ENCODE data around the gene PLG.
"Not testable (repeated sequence)": the region's sequence is repeated elsewhere in the genome, so short reads cannot be mapped to it uniquely, and the experiment has no call there.

PLG gene

DNA sequence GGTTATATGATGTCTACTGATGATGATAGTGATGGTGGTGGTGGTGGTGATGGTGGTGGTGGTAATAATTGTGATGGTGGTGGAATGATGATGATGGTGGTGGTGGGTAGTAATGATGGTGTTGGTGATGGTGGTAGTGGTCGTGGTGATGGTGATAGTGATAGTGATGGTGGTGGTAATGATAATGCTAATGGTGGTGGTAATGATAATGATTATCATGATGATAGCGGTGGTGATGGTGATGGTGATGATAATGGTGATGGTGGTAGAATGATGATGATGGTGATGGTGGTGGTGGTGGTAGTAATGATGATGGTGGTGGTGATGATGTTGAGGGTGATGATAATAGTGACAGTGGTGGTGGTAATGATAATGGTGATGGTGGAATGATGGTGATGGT, 33.5 kb upstream of the PLG start:
- H3K4me3 ChIP-seq (ENCODE audit: control insufficient read depth, low read depth, low read length), result no peak overlapping the region
- TF ChIP-seq, protein P1, sequence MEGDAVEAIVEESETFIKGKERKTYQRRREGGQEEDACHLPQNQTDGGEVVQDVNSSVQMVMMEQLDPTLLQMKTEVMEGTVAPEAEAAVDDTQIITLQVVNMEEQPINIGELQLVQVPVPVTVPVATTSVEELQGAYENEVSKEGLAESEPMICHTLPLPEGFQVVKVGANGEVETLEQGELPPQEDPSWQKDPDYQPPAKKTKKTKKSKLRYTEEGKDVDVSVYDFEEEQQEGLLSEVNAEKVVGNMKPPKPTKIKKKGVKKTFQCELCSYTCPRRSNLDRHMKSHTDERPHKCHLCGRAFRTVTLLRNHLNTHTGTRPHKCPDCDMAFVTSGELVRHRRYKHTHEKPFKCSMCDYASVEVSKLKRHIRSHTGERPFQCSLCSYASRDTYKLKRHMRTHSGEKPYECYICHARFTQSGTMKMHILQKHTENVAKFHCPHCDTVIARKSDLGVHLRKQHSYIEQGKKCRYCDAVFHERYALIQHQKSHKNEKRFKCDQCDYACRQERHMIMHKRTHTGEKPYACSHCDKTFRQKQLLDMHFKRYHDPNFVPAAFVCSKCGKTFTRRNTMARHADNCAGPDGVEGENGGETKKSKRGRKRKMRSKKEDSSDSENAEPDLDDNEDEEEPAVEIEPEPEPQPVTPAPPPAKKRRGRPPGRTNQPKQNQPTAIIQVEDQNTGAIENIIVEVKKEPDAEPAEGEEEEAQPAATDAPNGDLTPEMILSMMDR (conservative IDR thresholded peaks at IDR 0.05; ENCODE audit: control insufficient read depth, insufficient read depth, low read depth, low read length), result no peak
- no peak for DNase-seq (ENCODE audit: low read depth)

DNA sequence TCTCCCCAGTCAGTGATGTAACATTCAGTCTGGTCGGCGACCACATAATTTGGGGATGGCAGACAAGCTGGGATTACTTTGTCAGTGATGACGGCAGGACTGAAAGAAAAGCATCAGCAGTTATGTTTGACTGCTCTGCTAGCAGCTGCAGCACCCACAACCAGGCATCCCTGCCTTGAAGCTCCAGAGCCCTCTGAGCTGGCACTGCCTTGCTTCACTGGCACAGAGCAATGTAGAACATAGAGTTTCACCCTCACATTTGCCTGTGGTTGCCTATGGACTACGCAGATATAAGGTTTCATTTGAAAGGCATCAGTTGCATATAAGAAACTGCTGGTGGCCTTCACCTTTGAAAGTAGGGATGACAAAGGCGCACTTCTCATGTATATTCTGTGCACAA, 25.6 kb upstream of the PLG start:
- not testable (repeated sequence) for DNase-seq (ENCODE audit: low read depth); H3K4me3 ChIP-seq (ENCODE audit: control insufficient read depth, low read depth, low read length)

DNA sequence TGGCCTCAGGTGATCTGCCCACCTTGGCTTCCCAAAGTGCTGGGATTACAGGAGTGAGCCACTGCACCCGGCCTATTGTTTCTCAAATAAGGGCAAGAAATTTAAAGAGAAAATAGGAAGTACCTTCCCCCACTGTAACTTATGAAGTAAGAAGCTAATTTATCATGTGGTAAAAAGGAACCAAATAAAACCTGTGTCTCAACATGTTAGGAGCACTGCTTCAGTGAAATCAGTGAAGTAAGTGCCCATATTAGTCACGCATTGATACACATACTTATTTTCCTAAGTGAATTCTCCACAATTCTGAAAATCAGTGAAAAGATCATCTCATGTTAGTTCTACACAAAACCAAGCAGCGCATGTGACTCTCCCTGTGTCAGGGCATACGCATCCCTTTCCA, 23.8 kb upstream of the PLG start:
- TF ChIP-seq, protein P1 (conservative IDR thresholded peaks at IDR 0.05; ENCODE audit: control insufficient read depth, insufficient read depth, low read depth, low read length), result no peak
- no peak overlapping the region for H3K4me3 ChIP-seq (ENCODE audit: control insufficient read depth, low read depth, low read length)
- no peak for DNase-seq (ENCODE audit: low read depth)

DNA sequence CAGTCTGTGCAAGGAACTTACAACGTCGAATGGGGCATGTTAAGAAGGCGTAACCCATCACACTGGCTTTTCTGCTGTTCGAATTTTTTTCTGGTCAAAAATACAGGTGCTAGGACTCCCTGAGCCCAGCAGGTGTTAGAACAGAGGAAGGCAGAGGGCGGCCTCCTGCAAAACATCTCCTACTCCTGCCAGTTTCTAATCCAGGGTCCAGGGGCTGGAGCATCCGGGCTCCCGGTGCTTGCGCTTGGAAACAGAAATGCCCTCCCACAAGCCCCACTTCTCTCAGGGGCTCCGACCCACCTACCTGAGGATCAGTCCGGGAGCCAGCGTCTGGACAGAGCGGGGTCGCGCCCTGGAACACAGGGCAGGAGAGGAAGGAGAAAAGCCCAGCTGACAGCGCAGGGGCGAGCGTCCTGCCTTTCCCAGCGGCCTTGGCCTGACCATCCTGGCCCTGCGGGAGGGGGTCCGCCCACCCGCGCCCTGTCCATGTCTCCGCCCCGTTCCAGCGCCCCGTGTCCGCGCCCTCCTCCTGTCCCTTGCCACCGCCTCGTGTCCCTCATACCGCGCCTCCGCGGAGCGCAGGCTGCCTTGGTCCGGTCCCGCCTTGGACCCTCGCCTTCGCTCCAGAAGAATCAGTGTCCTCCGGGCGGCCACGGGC, 23.2 kb upstream of the PLG start:
- DNase-seq (ENCODE audit: low read depth), result no peak
- TF ChIP-seq, protein P1 (conservative IDR thresholded peaks at IDR 0.05; ENCODE audit: control insufficient read depth, insufficient read depth, low read depth, low read length), result no peak
- H3K4me3 ChIP-seq (ENCODE audit: control insufficient read depth, low read depth, low read length), result no peak overlapping the region

DNA sequence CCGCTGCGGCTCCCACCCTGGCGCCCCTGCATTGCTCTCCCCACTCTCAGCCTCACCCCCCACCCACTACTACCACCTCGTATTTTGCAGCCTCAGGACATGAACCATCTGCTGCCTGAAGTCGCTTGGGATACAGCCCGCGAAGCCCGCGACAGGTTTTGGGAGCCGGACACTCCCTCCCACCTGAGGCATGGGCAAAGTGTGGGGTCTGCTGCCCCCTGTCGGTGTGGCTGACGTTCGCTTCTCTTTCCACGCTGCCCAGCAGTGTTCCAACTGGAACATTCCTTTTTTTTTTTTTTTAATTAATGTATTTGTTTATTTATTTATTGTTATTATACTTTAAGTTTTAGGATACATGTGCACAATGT, 22.7 kb upstream of the PLG start:
- TF ChIP-seq, protein P1 (conservative IDR thresholded peaks at IDR 0.05; ENCODE audit: control insufficient read depth, insufficient read depth, low read depth, low read length), result no peak
- DNase-seq (ENCODE audit: low read depth), result no peak
- no peak overlapping the region for H3K4me3 ChIP-seq (ENCODE audit: control insufficient read depth, low read depth, low read length)

DNA sequence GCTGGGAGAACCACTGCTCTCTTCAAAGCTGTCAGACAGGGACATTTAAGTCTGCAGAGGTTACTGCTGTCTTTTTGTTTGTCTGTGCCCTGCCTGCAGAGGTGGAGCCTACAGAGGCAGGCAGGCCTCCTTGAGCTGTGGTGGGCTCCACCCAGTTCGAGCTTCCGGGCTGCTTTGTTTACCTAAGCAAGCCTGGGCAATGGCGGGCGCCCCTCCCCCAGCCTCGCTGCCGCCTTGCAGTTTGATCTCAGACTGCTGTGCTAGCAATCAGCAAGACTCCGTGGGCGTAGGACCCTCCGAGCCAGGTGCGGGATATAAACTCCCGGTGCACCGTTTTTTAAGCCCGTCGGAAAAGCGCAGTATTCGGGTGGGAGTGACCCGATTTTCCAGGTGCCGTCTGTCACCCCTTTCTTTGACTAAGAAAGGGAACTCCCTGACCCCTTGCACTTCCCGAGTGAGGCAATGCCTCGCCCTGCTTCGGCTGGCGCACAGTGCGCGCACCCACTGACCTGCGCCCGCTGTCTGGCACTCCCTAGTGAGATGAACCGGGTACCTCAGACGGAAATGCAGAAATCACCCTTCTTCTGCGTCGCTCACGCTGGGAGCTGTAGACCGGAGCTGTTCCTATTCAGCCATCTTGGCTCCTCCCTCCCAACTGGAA, 16.8 kb upstream of the PLG start:
- DNase-seq (ENCODE audit: low read depth); H3K4me3 ChIP-seq (ENCODE audit: control insufficient read depth, low read depth, low read length): not testable (repeated sequence)

DNA sequence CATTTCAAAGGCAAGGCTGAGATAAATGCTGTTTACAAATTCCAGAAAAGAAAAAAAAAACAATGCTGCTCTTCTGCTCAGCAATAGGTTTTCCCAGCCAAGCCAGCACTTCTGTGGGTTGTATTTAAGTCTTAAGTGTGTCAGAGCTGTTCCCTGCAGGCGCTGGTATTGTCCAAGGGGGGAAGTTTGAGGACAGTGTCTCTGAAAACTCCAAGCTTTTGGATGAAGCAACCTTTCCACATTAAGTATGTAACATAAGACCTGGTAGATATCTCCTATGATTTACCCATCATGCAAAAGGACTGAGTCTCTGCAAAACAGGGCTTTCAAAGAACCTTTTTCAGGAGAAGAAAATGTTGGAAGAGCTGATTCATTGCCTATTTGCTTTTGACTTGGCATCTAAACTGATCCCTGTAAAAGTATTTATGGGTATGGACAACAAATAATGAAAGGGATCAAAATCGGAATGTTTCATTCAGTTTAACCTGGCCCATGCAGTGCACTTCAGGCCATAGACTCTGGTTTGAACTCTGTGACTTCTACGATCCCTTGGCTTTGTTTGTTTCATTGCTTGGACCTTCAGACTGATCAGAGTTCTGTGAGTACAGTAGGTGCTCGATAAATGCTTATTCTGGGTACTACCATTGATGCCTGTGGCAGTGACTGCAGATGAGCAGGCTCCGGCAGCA, 16.1 kb upstream of the PLG start:
- DNase-seq (ENCODE audit: low read depth), result no peak

More for the DNA sequence above, 16.1 kb upstream of the PLG start:
- no peak overlapping the region for H3K4me3 ChIP-seq (ENCODE audit: control insufficient read depth, low read depth, low read length)
- TF ChIP-seq, protein P1 (conservative IDR thresholded peaks at IDR 0.05; ENCODE audit: control insufficient read depth, insufficient read depth, low read depth, low read length), result no peak
